HCT116 (cell line): Measurements from ENCODE around the gene STOML3. TPM values are rescaled to one million over a fixed set of nuclear protein-coding genes. Genes with fewer than 3 reads are reported as not detected.

Experiments used
- ATAC-seq: fragments of 200-7000 bp; cut with Tn5 transposase; 2 replicates; pipeline ENCODE4 v1.9.1; 2020; ENCODE audit warnings: mild to moderate bottlenecking, moderate library complexity
- BruUV-seq: library from RNA; stranded (reverse); fragments of 400-500 nt; replicated peaks from 2 replicates; lab custom pipeline; 2021; lab: Mats Ljungman, UMichigan
- CTCF ChIA-PET: fragments of 300-600 bp; sonication (Branson Sonifier 250); formaldehyde crosslinking; loops from one replicate; lab custom pipeline; 2021; ENCODE audit warnings: antibody characterized with exemption; lab: Charles Lee
- POLR2A ChIA-PET: fragments of 300-600, 350-600 bp; sonication (Branson Sonifier 250); formaldehyde crosslinking; loops from one replicate; lab custom pipeline; 2021; ENCODE audit warnings: antibody characterized with exemption; lab: Charles Lee
- RAD21 ChIA-PET, 2 experiments: fragments of 300-600 bp; sonication (Branson Sonifier 250); formaldehyde crosslinking; loops; one replicate each; lab custom pipeline; 2023; ENCODE audit warnings: low total read pairs in 2 of 2; ENCODE audit not compliant: uncharacterized antibody in 2 of 2, unreplicated experiment in 2 of 2, low non-redundant PET in 1 of 2; lab: Charles Lee
- DNase-seq: peaks from one replicate; pipeline ENCODE4 v3.0.0-alpha.2; 2010; ENCODE audit warnings: low read depth, low spot score
- H2AFZ ChIP-seq: fragments of 200-600 bp; shearing (Covaris generic), sonication (generic); 2 replicates; pipeline ENCODE4 v1.6.1; 2017; ENCODE audit warnings: low read depth, mixed run types, mixed read lengths, antibody characterized with exemption, low read length; ENCODE audit not compliant: poor library complexity, severe bottlenecking
- H3K27ac ChIP-seq: 2 replicates; pipeline ENCODE4 v1.5.1; 2012; ENCODE audit warnings: low read depth, low read length
- H3K27me3 ChIP-seq: fragments of 200-600 bp; sonication (generic); 2 replicates; pipeline ENCODE4 v1.6.1; 2016; ENCODE audit warnings: mixed run types, low read length, mixed read lengths; ENCODE audit not compliant: insufficient read depth
- H3K36me3 ChIP-seq, 2 experiments: fragments of 200-500 bp in 1 of 2; fragments of 200-600 bp in 1 of 2; sonication (Bioruptor generic) in 1 of 2; sonication (generic) in 1 of 2; 2 replicates each; pipeline versions ENCODE4 v1.5.1 to v1.6.1; 2014 to 2016; ENCODE audit warnings: low read length in 2 of 2, inconsistent platforms in 1 of 2, mixed read lengths in 1 of 2, mixed run types in 1 of 2; ENCODE audit not compliant: insufficient read depth in 2 of 2, control insufficient read depth in 1 of 2
- H3K4me1 ChIP-seq, 2 experiments: fragments of 200-600 bp in 1 of 2; sonication (generic) in 1 of 2; 2 replicates each; pipeline versions ENCODE4 v1.5.1 to v1.6.1; 2012 to 2017; ENCODE audit warnings: low read length in 2 of 2, inconsistent platforms in 1 of 2, mild to moderate bottlenecking in 1 of 2, mixed read lengths in 1 of 2, mixed run types in 1 of 2, moderate library complexity in 1 of 2; ENCODE audit not compliant: insufficient read depth in 2 of 2, control insufficient read depth in 1 of 2
- H3K4me2 ChIP-seq: fragments of 200-600 bp; sonication (generic); 2 replicates; pipeline ENCODE4 v1.6.1; 2017; ENCODE audit warnings: mixed run types, low read length, mixed read lengths
- H3K4me3 ChIP-seq, 2 experiments: fragments of 200-600 bp in 1 of 2; sonication (generic) in 1 of 2; replicated peaks in 1 of 2; 2 replicates each; pipeline ENCODE4 v1.5.1; 2011 to 2016; ENCODE audit warnings: low read length in 2 of 2, control low read depth in 1 of 2, low read depth in 1 of 2, mild to moderate bottlenecking in 1 of 2, mixed read lengths in 1 of 2, mixed run types in 1 of 2
- H3K79me2 ChIP-seq: fragments of 200-600 bp; sonication (generic); 2 replicates; pipeline ENCODE4 v1.6.1; 2017; ENCODE audit warnings: mild to moderate bottlenecking, mixed run types, low read length, moderate library complexity, mixed read lengths; ENCODE audit not compliant: insufficient read depth
- H3K9ac ChIP-seq: fragments of 200-600 bp; sonication (generic); 2 replicates; pipeline ENCODE4 v1.6.1; 2016; ENCODE audit warnings: low read length, mixed read lengths
- H3K9me2 ChIP-seq: fragments of 200-600 bp; sonication (generic), shearing (Covaris generic); 2 replicates; pipeline ENCODE4 v1.6.1; 2017; ENCODE audit warnings: mixed run types, mild to moderate bottlenecking, moderate library complexity; ENCODE audit not compliant: insufficient read depth
- H3K9me3 ChIP-seq, 2 experiments: fragments of 200-500 bp in 1 of 2; fragments of 200-600 bp in 1 of 2; sonication (Bioruptor generic) in 1 of 2; sonication (generic) in 1 of 2; 2 replicates each; pipeline ENCODE4 v1.6.1; 2014 to 2017; ENCODE audit warnings: low read length in 2 of 2, mixed read lengths in 2 of 2, inconsistent platforms in 1 of 2, low read depth in 1 of 2, mild to moderate bottlenecking in 1 of 2, mixed run types in 1 of 2, moderate library complexity in 1 of 2; ENCODE audit not compliant: control insufficient read depth in 1 of 2, insufficient read depth in 1 of 2
- H4K20me1 ChIP-seq: fragments of 200-600 bp; sonication (generic), shearing (Covaris generic); 2 replicates; pipeline ENCODE4 v1.6.1; 2017; ENCODE audit warnings: mixed run types, mild to moderate bottlenecking, moderate library complexity; ENCODE audit not compliant: insufficient read depth
- CBX3 ChIP-seq: IDR thresholded peaks from 2 replicates; pipeline ENCODE4 v1.6.1; 2012; ENCODE audit warnings: low read depth
- EZH2 ChIP-seq: fragments of 200-600 bp; sonication (generic); IDR thresholded peaks from 2 replicates; pipeline ENCODE4 v1.6.1; 2017; ENCODE audit warnings: antibody characterized with exemption, mixed run types
- EZH2phosphoT487 ChIP-seq: fragments of 200-600 bp; IDR thresholded peaks from 2 replicates; pipeline ENCODE4 v1.6.1; 2018; ENCODE audit warnings: antibody characterized with exemption, borderline replicate concordance
- FOSL1 ChIP-seq: IDR thresholded peaks from 2 replicates; pipeline ENCODE4 v1.6.1; 2012; ENCODE audit warnings: low read depth
- RAD21 ChIP-seq: IDR thresholded peaks from 2 replicates; pipeline ENCODE4 v1.6.1; 2012; ENCODE audit warnings: low read depth, mild to moderate bottlenecking
- TCF7L2 ChIP-seq: IDR thresholded peaks from 2 replicates; pipeline ENCODE4 v1.7.0; 2011; ENCODE audit warnings: borderline replicate concordance, inconsistent platforms; ENCODE audit not compliant: insufficient read depth, insufficient read length; ENCODE audit errors: extremely low read depth
- ZFX ChIP-seq: fragments of 450-650 bp; IDR thresholded peaks from 2 replicates; pipeline ENCODE4 v1.6.1; 2017
- intact Hi-C: fragments of 100-400 bp; cut with micrococcal nuclease; formaldehyde crosslinking; loops from 2 replicates; pipeline ENCODE4 v1.10.0; 2022
- total RNA-seq: library from RNA; stranded (reverse); gene quantifications from one replicate; pipeline ENCODE4 v1.2.1, GENCODE V29; 2021; ENCODE audit not compliant: unreplicated experiment
- TF ChIP-seq, protein P1 (sequence below): IDR thresholded peaks from 2 replicates; pipeline ENCODE4 v1.6.1; 2012
- TF ChIP-seq, protein P2 (sequence below): IDR thresholded peaks from 2 replicates; pipeline ENCODE4 v1.6.1; 2012
- TF ChIP-seq, protein P3 (sequence below), 3 experiments: fragments of 200-600 bp in 1 of 3; sonication (generic) in 1 of 3; IDR thresholded peaks in 2 of 3; conservative IDR thresholded peaks in 1 of 3; 2 replicates each; pipeline ENCODE4 v1.5.1; 2012 to 2017; ENCODE audit warnings: low read depth in 2 of 3, low read length in 2 of 3, antibody characterized with exemption in 1 of 3, borderline replicate concordance in 1 of 3, control low read depth in 1 of 3, mild to moderate bottlenecking in 1 of 3, mixed read lengths in 1 of 3, mixed run types in 1 of 3, moderate library complexity in 1 of 3; ENCODE audit not compliant: insufficient read depth in 1 of 3

The STOML3 gene
- total RNA-seq, 1 experiment from 2014 or later: not detected

DNA sequence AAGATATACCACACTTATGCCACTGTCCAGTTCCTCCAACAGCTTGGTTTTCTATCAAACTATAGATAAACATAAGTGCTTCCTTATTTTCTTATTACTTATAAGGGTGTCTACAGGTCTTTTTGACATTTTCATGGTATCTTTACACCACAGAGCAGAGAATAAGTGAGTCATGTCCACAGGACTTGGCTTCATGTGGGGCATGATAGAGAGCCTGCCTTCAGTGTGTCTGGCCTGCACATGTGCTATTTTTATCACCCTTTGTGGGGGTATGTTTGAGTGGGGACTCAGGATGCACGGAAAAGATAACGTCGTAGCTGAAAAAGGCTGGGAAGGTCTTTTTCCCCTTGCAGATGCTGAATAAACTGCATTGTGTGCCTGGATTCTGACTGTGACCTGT, 8.1 kb upstream of the STOML3 start:
- no peaks in the 10 kb centered on the region for H3K79me2 ChIP-seq
- no peak for TF ChIP-seq TCF7L2
- no peak for TF ChIP-seq FOSL1
- TF ChIP-seq RAD21: no peak
- TF ChIP-seq, protein P1, sequence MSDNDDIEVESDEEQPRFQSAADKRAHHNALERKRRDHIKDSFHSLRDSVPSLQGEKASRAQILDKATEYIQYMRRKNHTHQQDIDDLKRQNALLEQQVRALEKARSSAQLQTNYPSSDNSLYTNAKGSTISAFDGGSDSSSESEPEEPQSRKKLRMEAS: no peak
- TF ChIP-seq EZH2phosphoT487: no peak
- TF ChIP-seq ZFX: no peak
- TF ChIP-seq, protein P2, sequence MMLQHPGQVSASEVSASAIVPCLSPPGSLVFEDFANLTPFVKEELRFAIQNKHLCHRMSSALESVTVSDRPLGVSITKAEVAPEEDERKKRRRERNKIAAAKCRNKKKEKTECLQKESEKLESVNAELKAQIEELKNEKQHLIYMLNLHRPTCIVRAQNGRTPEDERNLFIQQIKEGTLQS: no peak
- TF ChIP-seq, protein P3, sequence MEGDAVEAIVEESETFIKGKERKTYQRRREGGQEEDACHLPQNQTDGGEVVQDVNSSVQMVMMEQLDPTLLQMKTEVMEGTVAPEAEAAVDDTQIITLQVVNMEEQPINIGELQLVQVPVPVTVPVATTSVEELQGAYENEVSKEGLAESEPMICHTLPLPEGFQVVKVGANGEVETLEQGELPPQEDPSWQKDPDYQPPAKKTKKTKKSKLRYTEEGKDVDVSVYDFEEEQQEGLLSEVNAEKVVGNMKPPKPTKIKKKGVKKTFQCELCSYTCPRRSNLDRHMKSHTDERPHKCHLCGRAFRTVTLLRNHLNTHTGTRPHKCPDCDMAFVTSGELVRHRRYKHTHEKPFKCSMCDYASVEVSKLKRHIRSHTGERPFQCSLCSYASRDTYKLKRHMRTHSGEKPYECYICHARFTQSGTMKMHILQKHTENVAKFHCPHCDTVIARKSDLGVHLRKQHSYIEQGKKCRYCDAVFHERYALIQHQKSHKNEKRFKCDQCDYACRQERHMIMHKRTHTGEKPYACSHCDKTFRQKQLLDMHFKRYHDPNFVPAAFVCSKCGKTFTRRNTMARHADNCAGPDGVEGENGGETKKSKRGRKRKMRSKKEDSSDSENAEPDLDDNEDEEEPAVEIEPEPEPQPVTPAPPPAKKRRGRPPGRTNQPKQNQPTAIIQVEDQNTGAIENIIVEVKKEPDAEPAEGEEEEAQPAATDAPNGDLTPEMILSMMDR (IDR thresholded peaks at IDR 0.05 in 2 of 3, conservative IDR thresholded peaks at IDR 0.05 in 1 of 3; ENCODE audit: borderline replicate concordance in 1 of 3, insufficient read depth in 1 of 3, low read depth in 2 of 3, low read length in 2 of 3): no peak
- TF ChIP-seq EZH2: no peak
- no peak for TF ChIP-seq CBX3
- TF ChIP-seq, all 23 proteins: peak for 0
- H4K20me1 ChIP-seq: no peaks in the 10 kb centered on the region
- H3K4me3 ChIP-seq: no peak overlapping the region
- ChIA-PET POLR2A (no interaction called here), RAD21 (no interaction called here), CTCF (no interaction called here)
- no peaks in the 10 kb centered on the region for H3K4me1 ChIP-seq
- BruUV-seq: no TSS peak
- no peak overlapping the region for H2AFZ ChIP-seq
- H3K9me3 ChIP-seq: no peaks in the 10 kb centered on the region
- ATAC-seq (no peak), DNase-seq (no peak)
- H3K9ac ChIP-seq: no peak overlapping the region
- H3K36me3 ChIP-seq: no peaks in the 10 kb centered on the region
- no peaks in the 10 kb centered on the region for H3K9me2 ChIP-seq
- H3K27ac ChIP-seq: no peak overlapping the region
- H3K27me3 ChIP-seq: no peaks in the 10 kb centered on the region
- intact Hi-C loops: no loop called here
- H3K4me2 ChIP-seq: no peak overlapping the region
